Fibroblast of pulmonary artery (primary cell): ENCODE results near the gene EVI5L.

Source experiments
- DNase-seq: peaks from one replicate; pipeline ENCODE4 v3.0.0-alpha.2; 2010; ENCODE audit warnings: low read depth
- H3K4me3 ChIP-seq: replicated peaks from 2 replicates; pipeline ENCODE4 v1.5.1; 2011; ENCODE audit warnings: low read depth, mild to moderate bottlenecking, control low read depth, low read length, moderate library complexity
- TF ChIP-seq, protein P1 (sequence below): IDR thresholded peaks from 2 replicates; pipeline ENCODE4 v1.5.1; 2011; ENCODE audit warnings: mild to moderate bottlenecking, control low read depth, low read length, inconsistent platforms; ENCODE audit errors: missing control alignments

Gene EVI5L

GRCh38 chr19:7901337-7901736, 71.3 kb downstream of the EVI5L start:
- H3K4me3 ChIP-seq, result no peak overlapping the region
- no peak for DNase-seq
- TF ChIP-seq, protein P1, sequence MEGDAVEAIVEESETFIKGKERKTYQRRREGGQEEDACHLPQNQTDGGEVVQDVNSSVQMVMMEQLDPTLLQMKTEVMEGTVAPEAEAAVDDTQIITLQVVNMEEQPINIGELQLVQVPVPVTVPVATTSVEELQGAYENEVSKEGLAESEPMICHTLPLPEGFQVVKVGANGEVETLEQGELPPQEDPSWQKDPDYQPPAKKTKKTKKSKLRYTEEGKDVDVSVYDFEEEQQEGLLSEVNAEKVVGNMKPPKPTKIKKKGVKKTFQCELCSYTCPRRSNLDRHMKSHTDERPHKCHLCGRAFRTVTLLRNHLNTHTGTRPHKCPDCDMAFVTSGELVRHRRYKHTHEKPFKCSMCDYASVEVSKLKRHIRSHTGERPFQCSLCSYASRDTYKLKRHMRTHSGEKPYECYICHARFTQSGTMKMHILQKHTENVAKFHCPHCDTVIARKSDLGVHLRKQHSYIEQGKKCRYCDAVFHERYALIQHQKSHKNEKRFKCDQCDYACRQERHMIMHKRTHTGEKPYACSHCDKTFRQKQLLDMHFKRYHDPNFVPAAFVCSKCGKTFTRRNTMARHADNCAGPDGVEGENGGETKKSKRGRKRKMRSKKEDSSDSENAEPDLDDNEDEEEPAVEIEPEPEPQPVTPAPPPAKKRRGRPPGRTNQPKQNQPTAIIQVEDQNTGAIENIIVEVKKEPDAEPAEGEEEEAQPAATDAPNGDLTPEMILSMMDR, result no peak

DNA sequence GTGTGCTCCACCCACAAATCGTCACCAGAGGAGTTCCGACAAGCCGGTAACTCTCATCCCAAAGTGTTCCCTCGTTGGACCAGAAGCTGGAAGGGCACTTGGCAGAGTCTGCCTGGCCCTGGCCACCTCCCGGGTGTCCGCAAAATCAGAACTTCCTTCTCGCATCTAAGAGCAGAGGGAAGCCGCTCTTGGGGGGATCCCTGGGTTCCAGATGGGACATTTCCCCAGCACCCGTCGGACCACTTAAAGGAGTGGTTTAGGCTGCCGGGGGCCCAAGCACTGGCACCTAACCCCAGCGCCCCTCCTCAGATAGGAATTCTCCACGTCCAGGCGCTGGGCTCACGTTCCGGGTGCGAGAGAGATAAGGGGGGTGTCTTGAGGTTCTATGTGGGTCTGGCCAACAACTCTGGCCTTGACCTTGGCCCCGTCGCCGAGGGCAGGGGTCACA, 72.8 kb downstream of the EVI5L start:
- no peak for DNase-seq
- H3K4me3 ChIP-seq, result peak overlapping the region; percentile 68
- TF ChIP-seq, protein P1, result no peak

DNA sequence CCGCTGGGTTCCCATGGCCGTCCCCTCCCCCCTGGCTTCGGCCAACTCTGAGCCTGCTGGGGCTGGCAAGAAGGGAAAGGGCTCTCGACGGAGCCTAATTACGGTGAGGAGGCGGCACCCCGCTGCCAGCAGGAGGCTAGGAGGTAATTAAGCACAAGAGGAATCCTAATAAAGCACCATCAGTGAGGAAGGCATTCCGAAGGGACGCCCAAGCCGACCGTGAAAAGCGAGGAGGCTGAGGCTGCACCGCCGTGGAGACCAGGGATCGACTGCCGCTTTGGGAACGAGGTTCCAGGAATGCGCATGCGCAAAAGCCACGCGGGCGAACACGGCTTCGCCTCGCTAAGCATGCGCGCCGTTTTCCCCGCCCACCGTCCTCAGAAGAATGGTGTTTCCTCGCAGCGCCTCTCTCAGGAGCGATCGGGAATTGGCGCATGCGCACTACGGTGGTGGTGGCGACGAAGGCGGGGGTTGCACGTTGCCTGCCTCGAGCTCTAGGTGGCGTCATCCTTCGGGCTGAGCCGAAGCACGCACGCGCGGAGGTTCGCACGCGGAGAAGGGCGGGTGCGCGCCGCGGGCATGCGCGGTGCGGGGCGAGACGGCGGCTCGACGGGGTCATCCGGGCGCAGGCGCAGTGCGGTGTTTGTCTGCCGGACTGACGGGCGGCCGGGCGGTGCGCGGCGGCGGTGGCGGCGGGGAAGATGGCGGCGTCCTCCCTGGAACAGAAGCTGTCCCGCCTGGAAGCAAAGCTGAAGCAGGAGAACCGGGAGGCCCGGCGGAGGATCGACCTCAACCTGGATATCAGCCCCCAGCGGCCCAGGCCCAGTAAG, 73.4 kb downstream of the EVI5L start, which contains the start of gene MAP2K7:
Gene MAP2K7, plus strand, starts transcription at position 634 of the 830 bp plus-strand sequence. Its CDS starts 68 bp downstream, at position 702.
- TF ChIP-seq, protein P1, result peak; percentile 39

GRCh38 chr19:7904074-7905020, 74.3 kb downstream of the EVI5L start:
- peak overlapping the region; percentile 83 for H3K4me3 ChIP-seq
- TF ChIP-seq, protein P1, result no peak
- DNase-seq, result no peak

More for the DNA sequence above, 73.4 kb downstream of the EVI5L start, which contains the start of gene MAP2K7:
- peak; percentile 100 for DNase-seq
- peak within 1 kb of the TSS; percentile 83 for H3K4me3 ChIP-seq

DNA sequence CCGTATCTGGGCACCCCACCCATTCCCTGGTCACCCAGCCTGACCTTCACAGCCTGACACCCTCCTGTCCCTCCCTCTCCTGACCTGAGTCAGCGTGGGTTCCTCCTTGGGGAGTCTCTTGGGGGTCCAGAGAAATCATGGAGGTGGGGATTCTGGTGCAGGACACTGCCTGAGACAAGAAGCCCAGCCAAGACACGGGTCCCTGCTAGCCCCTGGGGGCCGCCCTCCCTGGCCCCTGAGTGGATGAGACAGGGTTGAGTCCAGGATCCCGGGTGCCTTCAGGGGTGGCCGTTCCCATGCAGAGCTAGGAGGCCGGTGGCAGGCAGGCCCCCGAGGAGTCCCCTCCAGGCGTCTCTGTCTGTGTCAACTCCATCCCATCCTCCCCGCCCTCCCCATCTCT, 75.2 kb downstream of the EVI5L start:
- no peak for DNase-seq
- TF ChIP-seq, protein P1, result no peak
- H3K4me3 ChIP-seq, result peak overlapping the region; percentile 83

- TF ChIP-seq, protein P1, result no peak
Observed at GRCh38 chr19:7905859-7906258, 75.8 kb downstream of the EVI5L start.

More at GRCh38 chr19:7905859-7906258, 75.8 kb downstream of the EVI5L start:
- no peak overlapping the region for H3K4me3 ChIP-seq
- DNase-seq, result no peak
